Activated CD4-positive, alpha-beta T cell treated with anti-CD3 and anti-CD28 coated beads, Interleukin-2, amount 10 ng/mL, durations not matched to agents 7 days and 5 days (primary cell): Measurements from ENCODE around the gene RORC. TPM values are rescaled to one million over a fixed set of nuclear protein-coding genes. Genes with fewer than 3 reads are reported as not detected.
"Not testable (repeated sequence)": the region's sequence is repeated elsewhere in the genome, so short reads cannot be mapped to it uniquely, and the experiment has no call there.

Experiments
- CTCF ChIA-PET: fragments of 350-600 bp; sonication (Branson Sonifier 250); formaldehyde crosslinking; loops from one replicate; lab custom pipeline; 2021; ENCODE audit warnings: antibody characterized with exemption; lab: Charles Lee
- POLR2A ChIA-PET: fragments of 350-600 bp; sonication (Branson Sonifier 250); formaldehyde crosslinking; loops from one replicate; lab custom pipeline; 2021; ENCODE audit warnings: antibody characterized with exemption; lab: Charles Lee
- DNase-seq: peaks from one replicate; pipeline ENCODE4 v3.0.0-alpha.2; 2020
- H3K27ac Mint-ChIP-seq: one replicate; pipeline ENCODE4 v1.8.0; 2021; ENCODE audit warnings: mild to moderate bottlenecking, moderate library complexity, mixed read lengths
- H3K27me3 Mint-ChIP-seq: one replicate; pipeline ENCODE4 v1.8.0; 2021; ENCODE audit warnings: mixed read lengths
- H3K36me3 Mint-ChIP-seq: one replicate; pipeline ENCODE4 v1.8.0; 2021; ENCODE audit warnings: low read depth, mixed read lengths
- H3K4me1 Mint-ChIP-seq: one replicate; pipeline ENCODE4 v1.8.0; 2021; ENCODE audit warnings: mixed read lengths
- H3K4me3 Mint-ChIP-seq: one replicate; pipeline ENCODE4 v1.8.0; 2021; ENCODE audit warnings: mild to moderate bottlenecking, moderate library complexity, mixed read lengths
- H3K9me3 Mint-ChIP-seq: one replicate; pipeline ENCODE4 v1.8.0; 2021; ENCODE audit warnings: mixed read lengths
- total RNA-seq, 2 experiments: library from RNA; stranded (reverse); gene quantifications; one replicate each; pipeline ENCODE4 v1.2.3, GENCODE V29; 2021

Gene RORC
- total RNA-seq, 2 experiments from 2014 or later: 7.3 to 7.5 TPM

DNA sequence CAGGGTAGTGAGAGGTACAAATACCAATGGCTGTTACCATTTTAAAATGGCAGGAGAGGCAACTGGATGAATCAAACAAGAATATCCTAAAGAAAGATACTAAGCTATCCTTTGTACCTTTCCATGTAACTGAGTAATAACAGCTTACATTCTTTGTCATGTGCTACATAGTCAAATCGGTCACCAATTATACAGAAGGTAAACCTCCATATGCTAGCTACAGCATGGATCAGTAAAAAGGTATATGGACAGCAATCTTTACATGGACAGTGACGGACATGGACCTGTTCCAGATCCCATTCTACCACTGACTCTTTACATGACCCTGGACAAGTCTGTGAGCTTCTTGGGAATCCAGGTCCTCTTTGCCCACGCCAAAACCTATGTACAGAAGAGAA is 54.9 kb downstream of the RORC start:
- Mint-ChIP-seq H3K36me3 (peaks cover 19% of the 10 kb centered on the region), H3K27ac (no peak overlapping the region), H3K4me1 (peaks cover 3% of the 10 kb centered on the region), H3K27me3 (no peaks in the 10 kb centered on the region), H3K4me3 (no peak overlapping the region), H3K9me3 (no peaks in the 10 kb centered on the region)
- ChIA-PET POLR2A (no interaction called here), CTCF (interaction anchor here (1.2 to 1.6 kb wide), 3 partner anchors 8 to 60 kb away, joined by 3 to 4 read pairs (median 4); no protein-coding TSS in a partner anchor)
- no peak for DNase-seq

DNA sequence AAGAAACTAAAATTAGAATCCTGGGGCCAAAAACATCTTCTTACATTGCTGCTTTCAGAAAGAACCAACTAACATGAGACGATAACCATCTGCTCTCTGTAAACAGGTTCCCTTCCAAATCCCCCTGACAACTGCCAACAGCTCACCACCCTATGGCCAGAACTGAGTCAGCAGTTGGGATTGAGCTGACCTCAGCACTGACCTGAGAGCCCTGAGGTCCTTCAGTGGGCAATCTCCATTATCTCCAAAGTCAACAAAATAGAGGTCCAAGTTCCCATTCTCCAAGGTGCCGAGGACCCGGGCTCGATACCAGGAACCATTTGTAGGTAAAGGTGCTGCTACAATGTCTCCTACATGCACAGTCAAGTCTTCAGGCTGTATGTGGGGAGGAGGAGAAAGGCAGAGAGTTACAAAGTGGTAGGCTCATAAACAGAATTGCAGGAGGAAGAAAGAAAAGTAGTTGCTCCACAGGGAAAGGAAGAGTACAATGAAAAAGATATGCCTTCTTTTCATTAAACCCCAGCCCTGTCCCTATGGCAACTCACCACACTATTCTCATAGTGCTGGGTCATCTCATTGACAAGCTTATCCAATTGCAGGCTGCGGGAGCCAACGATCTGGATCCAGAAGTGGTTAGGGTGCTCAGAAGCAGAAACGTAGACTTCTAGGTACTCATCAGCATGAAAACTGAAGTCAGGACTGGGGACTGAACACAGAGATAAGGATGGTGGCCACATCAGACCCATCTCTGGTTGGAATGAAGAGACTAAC is 55.5 kb downstream of the RORC start:
- ChIA-PET POLR2A (no interaction called here), CTCF (interaction anchor here (1.2 to 1.6 kb wide), 4 partner anchors 8 to 60 kb away, joined by 3 to 10 read pairs (median 4); no protein-coding TSS in a partner anchor)
- no peak overlapping the region for H3K27ac Mint-ChIP-seq

DNA sequence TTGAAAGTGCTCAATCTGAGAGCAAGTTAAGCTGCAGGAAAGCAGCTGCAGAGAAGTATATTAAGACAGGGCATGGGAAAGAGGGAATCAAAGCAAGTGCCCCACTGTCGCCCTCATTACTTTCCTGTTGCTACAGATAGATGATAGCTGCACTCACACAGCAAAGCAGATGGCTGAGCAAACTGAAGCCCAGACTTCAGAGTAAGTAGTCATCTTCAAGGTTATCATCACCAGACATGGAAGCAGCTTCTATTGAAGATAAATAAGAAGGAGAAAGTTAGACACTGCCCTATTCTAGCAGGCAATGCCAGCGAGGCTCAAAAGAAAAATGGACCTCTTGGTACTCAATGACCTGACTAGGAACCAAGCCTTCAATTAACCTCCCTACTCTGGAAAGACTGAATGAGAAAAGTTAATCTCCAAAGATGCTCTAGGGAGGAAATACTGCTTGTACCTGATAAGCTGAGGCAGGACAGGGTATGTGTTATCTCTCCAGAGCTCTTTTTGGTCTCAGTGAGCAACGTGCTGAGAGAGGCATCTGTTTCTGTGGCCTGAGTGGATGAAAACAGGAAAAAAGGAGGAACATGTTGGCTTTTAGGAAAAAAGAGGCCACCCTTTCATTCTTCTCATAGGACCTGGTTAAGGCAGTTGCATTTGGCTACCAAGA is 57.2 kb downstream of the RORC start:
- H3K4me1 Mint-ChIP-seq: no peaks in the 10 kb centered on the region
- no peak overlapping the region for H3K27ac Mint-ChIP-seq
- no peaks in the 10 kb centered on the region for H3K9me3 Mint-ChIP-seq
- no peak overlapping the region for H3K4me3 Mint-ChIP-seq
- H3K36me3 Mint-ChIP-seq: peaks cover 16% of the 10 kb centered on the region
- POLR2A ChIA-PET: no interaction called here
- DNase-seq: no peak
- no peaks in the 10 kb centered on the region for H3K27me3 Mint-ChIP-seq
- CTCF ChIA-PET: interaction anchor here (0.9 to 1.6 kb wide), 4 partner anchors 10 to 21 kb away, joined by 3 to 10 read pairs (median 4); no protein-coding TSS in a partner anchor

More for the DNA sequence above, 55.5 kb downstream of the RORC start:
- no peak overlapping the region for H3K4me3 Mint-ChIP-seq
- no peaks in the 10 kb centered on the region for H3K9me3 Mint-ChIP-seq
- no peaks in the 10 kb centered on the region for H3K27me3 Mint-ChIP-seq
- peaks cover 3% of the 10 kb centered on the region for H3K4me1 Mint-ChIP-seq
- H3K36me3 Mint-ChIP-seq: peaks cover 16% of the 10 kb centered on the region
- DNase-seq: no peak

DNA sequence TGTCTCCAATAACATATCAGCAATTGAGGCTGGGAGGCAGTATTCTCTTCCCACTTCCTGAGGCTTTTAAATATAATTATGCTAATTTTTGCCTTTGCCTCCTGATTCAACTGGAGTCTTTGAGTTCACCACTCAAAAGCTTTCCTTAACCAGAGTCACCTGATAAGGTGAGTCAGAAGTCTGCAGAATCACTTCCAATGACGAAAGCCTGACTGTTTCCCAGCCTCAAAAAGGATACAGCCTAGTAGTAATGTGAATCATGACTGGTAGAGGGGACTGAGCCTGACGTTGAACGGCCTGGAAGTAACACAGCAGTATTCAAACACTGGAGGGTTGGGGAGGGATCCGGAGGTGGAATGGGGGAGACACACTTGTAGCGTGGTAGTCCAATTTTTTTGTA is 57.9 kb downstream of the RORC start:
- DNase-seq: no peak
- CTCF ChIA-PET: interaction anchor here (0.9 to 1.2 kb wide), 2 partner anchors 14 to 16 kb away, joined by 3 read pairs; no protein-coding TSS in a partner anchor
- Mint-ChIP-seq H3K27ac (no peak overlapping the region), H3K9me3 (no peaks in the 10 kb centered on the region), H3K27me3 (no peaks in the 10 kb centered on the region), H3K4me3 (no peak overlapping the region), H3K36me3 (peaks cover 10% of the 10 kb centered on the region), H3K4me1 (no peaks in the 10 kb centered on the region)
- POLR2A ChIA-PET: no interaction called here

DNA sequence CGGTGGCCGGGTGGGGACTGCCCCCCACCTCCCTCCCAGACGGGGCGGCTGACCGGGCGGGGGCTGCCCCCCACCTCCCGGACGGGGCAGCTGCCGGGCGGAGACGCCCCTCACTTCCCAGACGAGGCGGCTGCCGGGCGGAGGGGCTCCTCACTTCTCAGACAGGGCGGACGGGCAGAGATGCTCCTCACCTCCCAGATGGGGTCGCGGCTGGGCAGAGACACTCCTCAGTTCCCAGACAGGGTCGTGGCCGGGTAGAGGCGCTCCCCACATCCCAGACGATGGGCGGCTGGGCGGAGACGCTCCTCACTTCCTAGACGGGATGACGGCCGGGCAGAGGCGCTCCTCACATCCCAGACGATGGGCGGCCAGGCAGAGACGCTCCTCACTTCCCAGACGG is 62.3 kb downstream of the RORC start:
- peaks cover 18% of the 10 kb centered on the region for H3K4me1 Mint-ChIP-seq
- CTCF ChIA-PET, H3K27ac Mint-ChIP-seq, POLR2A ChIA-PET, H3K9me3 Mint-ChIP-seq, H3K27me3 Mint-ChIP-seq, DNase-seq, H3K36me3 Mint-ChIP-seq, H3K4me3 Mint-ChIP-seq: not testable (repeated sequence)

DNA sequence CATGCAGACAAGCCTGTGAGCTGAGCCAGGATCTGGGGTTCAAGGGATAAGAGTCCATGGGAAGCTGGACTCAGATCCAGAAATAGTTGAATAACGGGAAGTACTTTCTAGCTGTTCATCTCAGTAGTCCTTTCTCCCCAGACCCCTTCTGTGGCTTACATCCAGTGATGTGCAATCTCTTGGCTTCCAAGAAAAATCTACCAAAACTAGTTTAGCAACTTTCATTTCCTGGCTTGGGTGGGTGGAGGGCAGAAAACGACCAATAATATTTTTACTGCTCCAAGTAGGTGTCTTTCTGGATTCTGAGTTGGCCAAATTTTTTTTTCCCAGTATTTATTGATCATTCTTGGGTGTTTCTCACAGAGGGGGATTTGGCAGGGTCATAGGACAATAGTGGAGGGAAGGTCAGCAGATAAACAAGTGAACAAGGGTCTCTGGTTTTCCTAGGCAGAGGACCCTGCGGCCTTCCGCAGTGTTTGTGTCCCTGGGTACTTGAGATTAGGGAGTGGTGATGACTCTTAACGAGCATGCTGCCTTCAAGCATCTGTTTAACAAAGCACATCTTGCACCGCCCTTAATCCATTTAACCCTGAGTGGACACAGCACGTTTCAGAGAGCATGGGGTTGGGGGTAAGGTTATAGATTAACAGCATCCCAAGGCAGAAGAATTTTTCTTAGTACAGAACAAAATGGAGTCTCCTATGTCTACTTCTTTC is 63.1 kb downstream of the RORC start:
- H3K36me3 Mint-ChIP-seq, DNase-seq, H3K9me3 Mint-ChIP-seq, H3K27ac Mint-ChIP-seq, H3K4me3 Mint-ChIP-seq, POLR2A ChIA-PET, H3K27me3 Mint-ChIP-seq: not testable (repeated sequence)
- CTCF ChIA-PET: interaction anchor here (0.5 kb wide), 1 partner anchor 20 kb away, joined by 3 read pairs; no protein-coding TSS in a partner anchor
- H3K4me1 Mint-ChIP-seq: peaks cover 25% of the 10 kb centered on the region

DNA sequence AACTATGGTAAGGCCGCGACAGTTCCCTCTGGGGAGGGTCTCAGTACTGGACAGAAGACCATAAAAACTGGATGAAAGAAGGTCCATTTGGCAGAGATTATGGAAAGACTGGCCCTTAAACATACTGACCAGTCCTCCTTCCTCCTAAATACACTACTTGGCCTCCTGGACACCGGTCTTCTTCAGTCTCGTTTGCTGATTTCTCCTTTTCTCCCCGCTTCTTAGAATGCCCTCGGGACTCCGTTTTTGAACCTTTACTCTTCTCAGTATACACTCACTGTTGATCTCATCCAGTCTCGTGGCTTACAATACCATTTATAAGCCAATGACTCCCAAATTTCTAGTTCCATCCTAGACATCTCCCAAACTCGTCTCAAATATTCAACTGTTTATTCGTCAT is 67.6 kb downstream of the RORC start:
- no peak for DNase-seq
- Mint-ChIP-seq H3K4me3 (peak overlapping the region; percentile 87), H3K27me3 (no peaks in the 10 kb centered on the region), H3K36me3 (peaks cover 21% of the 10 kb centered on the region), H3K27ac (peak overlapping the region; percentile 97), H3K4me1 (peaks cover 45% of the 10 kb centered on the region), H3K9me3 (no peaks in the 10 kb centered on the region)
- ChIA-PET POLR2A (no interaction called here), CTCF (interaction anchor here (1.0 to 1.2 kb wide), 2 partner anchors 39 to 66 kb away, joined by 3 read pairs; no protein-coding TSS in a partner anchor)

- Mint-ChIP-seq H3K4me1 (peaks cover 41% of the 10 kb centered on the region), H3K36me3 (peaks cover 21% of the 10 kb centered on the region), H3K27me3 (no peaks in the 10 kb centered on the region), H3K27ac (peak within 1 kb of the TSS; percentile 97), H3K4me3 (peak within 1 kb of the TSS; percentile 87), H3K9me3 (no peaks in the 10 kb centered on the region)
- CTCF ChIA-PET: interaction anchor here (0.6 to 1.8 kb wide), 10 partner anchors 9 to 221 kb away, joined by 3 to 8 read pairs (median 3); no protein-coding TSS in a partner anchor
- POLR2A ChIA-PET: interaction anchor here (0.6 kb wide), 2 partner anchors 94 to 283 kb away, joined by 3 read pairs; no protein-coding TSS in a partner anchor
- peak; percentile 88 for DNase-seq
Measured at GRCh38 chr1:151762941-151763921, 68.4 kb downstream of the RORC start, which contains the start of gene MRPL9. Gene MRPL9 (minus strand): TSS chr1:151763496. CDS start chr1:151763479, 17 bp downstream.

- no peaks in the 10 kb centered on the region for H3K27me3 Mint-ChIP-seq
- H3K4me3 Mint-ChIP-seq: peak overlapping the region; percentile 30
- no peaks in the 10 kb centered on the region for H3K9me3 Mint-ChIP-seq
- CTCF ChIA-PET: interaction anchor here (0.9 kb wide), 1 partner anchor 13 kb away, joined by 4 read pairs; no protein-coding TSS in a partner anchor
- POLR2A ChIA-PET: no interaction called here
- peaks cover 48% of the 10 kb centered on the region for H3K4me1 Mint-ChIP-seq
- DNase-seq: no peak
- peaks cover 28% of the 10 kb centered on the region for H3K36me3 Mint-ChIP-seq
- no peak overlapping the region for H3K27ac Mint-ChIP-seq
Measured at GRCh38 chr1:151760597-151761385, 70.8 kb downstream of the RORC start.

GRCh38 chr1:151759241-151759640 is 72.4 kb downstream of the RORC start:
- Mint-ChIP-seq H3K4me1 (peaks cover 37% of the 10 kb centered on the region), H3K27ac (no peak overlapping the region), H3K9me3 (no peaks in the 10 kb centered on the region), H3K4me3 (no peak overlapping the region), H3K36me3 (peaks cover 28% of the 10 kb centered on the region), H3K27me3 (no peaks in the 10 kb centered on the region)
- no peak for DNase-seq
- POLR2A ChIA-PET: no interaction called here
- CTCF ChIA-PET: no interaction called here

DNA sequence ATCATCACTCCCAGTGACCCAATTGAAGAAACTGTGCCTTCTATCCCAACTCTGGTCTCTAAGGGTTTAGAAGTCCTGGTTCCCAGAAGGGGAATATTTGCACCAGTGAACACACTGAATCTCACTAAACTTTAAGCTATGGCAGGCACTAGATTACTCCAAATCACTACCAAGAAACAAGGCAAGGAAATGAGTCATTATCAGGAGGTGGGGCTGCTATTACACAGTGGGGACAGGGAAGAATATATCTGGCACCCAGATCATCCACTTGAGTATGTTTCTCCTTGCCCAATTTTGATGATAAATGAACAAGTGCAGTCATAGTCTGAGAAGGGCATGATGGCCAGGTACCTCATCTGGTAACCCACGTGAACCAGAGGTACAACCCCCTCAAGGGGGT is 75.3 kb downstream of the RORC start:
- POLR2A ChIA-PET: no interaction called here
- peaks cover 24% of the 10 kb centered on the region for H3K36me3 Mint-ChIP-seq
- no peak for DNase-seq
- H3K27me3 Mint-ChIP-seq: no peaks in the 10 kb centered on the region
- H3K4me1 Mint-ChIP-seq: peaks cover 16% of the 10 kb centered on the region
- no peaks in the 10 kb centered on the region for H3K9me3 Mint-ChIP-seq
- H3K4me3 Mint-ChIP-seq: no peak overlapping the region
- CTCF ChIA-PET: interaction anchor here (0.7 to 1.1 kb wide), 3 partner anchors 14 to 80 kb away, joined by 3 read pairs; no protein-coding TSS in a partner anchor
- H3K27ac Mint-ChIP-seq: no peak overlapping the region
